ENCODE measurements around the gene FCGR1A.
"Not testable (repeated sequence)": the region's sequence is repeated elsewhere in the genome, so short reads cannot be mapped to it uniquely, and the experiment has no call there.

The FCGR1A gene

DNA sequence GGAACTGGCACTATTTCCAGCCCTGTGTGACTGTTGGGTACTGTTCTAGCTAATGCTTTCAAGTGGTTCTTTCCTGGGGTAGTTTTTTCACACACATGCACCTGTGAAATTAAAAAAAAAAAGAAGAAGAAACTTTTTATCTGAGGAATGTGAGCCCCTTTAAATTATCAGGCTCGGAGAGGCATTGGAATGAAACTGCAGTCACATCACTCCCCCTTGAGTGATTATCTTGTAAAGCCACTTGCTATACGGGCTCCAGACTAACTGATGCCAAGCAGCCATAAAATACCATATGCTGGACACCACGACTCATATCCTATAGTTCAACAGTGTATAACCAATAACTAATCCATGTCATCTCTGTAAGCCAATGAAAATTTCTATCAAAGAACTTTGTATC, 5.4 kb upstream of the FCGR1A start:
- DNase-seq (ENCODE audit: low read depth) = not testable (repeated sequence)

GRCh38 chr1:149778313-149778712, 4.2 kb upstream of the FCGR1A start:
- not testable (repeated sequence) for DNase-seq (ENCODE audit: low read depth)

- DNase-seq (ENCODE audit: low read depth) = not testable (repeated sequence)
Observed at GRCh38 chr1:149781413-149781984, 995 bp upstream of the FCGR1A start.

- DNase-seq (ENCODE audit: low read depth) = not testable (repeated sequence)
Observed at GRCh38 chr1:149783289-149783688, 795 bp downstream of the FCGR1A start.

GRCh38 chr1:149783868-149784267, 1.4 kb downstream of the FCGR1A start:
- not testable (repeated sequence) for DNase-seq (ENCODE audit: low read depth)

DNA sequence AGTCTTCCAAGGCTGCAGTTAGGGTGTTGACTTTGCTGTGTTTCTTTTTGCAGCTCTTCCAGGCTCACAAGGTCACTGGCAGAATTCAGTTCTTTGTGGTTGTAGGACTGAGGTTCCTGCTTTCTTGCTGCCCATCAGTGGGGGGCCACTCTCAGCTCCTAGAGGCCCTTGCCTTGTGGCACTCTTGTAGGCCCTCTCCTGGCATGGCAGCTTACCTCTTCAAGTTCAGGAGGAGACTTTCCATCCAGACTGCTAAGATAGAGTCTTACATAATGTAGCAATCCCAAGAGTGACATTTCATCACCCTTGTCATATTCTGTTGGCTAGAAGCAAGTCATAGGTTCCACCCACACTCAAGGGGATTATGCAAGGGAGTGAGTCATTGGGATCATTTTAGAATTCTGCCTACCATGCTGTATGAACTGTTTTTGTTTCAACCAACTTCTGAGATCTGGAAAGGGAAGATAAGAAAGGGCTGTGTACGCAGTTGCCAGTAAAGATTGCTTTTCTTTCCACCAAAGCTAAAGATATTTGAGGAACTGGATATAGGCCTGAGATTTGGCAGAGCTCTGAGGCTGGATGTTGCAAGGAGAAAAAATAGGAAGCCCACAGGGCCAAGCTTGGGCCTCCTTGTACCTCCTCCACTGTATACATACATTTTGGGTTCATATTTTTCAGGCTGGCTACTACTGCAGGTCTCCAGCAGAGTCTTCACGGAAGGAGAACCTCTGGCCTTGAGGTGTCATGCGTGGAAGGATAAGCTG, 5.4 kb downstream of the FCGR1A start:
- not testable (repeated sequence) for DNase-seq (ENCODE audit: low read depth)

DNA sequence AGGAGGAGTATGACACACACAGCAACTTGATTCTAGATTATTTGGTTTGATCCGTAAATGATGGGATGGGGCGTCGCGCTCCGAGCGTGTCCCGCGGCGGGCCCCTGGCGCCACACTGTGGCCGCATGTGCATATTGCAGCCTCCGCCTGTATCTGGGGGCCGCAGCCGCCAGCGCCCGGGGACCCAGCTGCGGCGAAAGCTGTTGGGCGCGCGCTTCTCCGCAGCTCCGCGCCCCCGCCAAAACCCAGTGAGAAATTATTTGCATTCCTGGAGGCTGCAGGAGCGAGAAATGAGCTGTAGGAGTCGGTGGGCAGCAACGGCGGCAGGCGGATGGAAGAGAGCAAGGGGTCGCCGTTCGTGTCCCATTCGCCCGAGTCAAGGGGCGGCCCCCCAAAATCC, 10.0 kb downstream of the FCGR1A start:
- DNase-seq (ENCODE audit: low read depth) = peak; percentile 34

- peak; percentile 71 for DNase-seq (ENCODE audit: low read depth)
Observed at GRCh38 chr1:149792912-149793515, 10.5 kb downstream of the FCGR1A start.

DNA sequence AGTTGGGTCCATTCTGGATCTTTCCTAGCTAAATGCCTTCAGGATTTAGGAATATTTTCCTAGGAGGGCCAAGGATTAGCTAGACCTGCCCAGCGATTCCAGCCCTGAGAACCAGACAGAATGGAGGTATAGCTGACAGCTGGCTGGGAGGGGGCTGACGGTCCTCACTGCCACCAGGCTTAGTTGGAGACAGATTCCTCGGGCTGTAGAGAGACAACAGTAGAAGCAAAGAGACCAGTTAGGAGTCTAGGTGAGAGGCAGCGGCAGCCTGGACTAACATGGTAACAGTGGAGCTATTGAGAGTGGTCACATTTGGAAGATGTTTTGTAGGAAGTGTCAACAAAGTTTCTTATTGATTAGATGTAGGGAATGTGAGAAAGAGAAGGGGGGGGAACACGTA, 11.4 kb downstream of the FCGR1A start:
- not testable (repeated sequence) for DNase-seq (ENCODE audit: low read depth)

- DNase-seq (ENCODE audit: low read depth) = not testable (repeated sequence)
Observed at GRCh38 chr1:149801628-149802027, 19.1 kb downstream of the FCGR1A start.

DNA sequence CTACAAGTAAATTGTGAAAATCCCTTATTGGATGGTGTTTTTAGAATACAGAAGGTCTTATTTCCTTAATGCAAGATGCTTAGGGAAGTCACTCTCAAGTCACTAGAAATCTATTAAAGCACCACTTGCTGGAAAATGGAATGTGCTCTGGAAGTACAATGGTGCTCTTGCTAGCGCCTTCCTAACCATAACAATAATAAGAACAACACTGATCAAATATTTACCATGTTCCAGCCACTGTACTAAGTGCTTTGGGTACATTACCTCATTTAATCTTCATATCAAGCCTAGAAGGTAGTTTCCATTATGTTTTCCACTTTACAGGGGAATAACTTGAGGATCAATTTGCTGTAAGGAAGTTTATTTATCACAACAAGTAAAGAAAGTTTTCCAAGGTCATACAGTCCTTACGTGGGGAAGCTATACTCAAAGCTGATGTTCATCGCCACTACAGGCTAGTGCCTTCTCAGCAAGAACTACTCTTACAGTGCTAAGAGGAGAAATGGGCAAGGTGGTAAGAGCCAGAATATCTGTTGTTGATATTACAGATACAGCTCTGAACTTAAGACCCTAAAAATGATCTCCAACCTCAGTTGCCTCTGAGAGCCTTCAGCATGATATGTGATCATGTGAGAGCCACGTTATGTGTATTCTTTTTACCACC, 22.1 kb downstream of the FCGR1A start:
- not testable (repeated sequence) for DNase-seq (ENCODE audit: low read depth)

DNA sequence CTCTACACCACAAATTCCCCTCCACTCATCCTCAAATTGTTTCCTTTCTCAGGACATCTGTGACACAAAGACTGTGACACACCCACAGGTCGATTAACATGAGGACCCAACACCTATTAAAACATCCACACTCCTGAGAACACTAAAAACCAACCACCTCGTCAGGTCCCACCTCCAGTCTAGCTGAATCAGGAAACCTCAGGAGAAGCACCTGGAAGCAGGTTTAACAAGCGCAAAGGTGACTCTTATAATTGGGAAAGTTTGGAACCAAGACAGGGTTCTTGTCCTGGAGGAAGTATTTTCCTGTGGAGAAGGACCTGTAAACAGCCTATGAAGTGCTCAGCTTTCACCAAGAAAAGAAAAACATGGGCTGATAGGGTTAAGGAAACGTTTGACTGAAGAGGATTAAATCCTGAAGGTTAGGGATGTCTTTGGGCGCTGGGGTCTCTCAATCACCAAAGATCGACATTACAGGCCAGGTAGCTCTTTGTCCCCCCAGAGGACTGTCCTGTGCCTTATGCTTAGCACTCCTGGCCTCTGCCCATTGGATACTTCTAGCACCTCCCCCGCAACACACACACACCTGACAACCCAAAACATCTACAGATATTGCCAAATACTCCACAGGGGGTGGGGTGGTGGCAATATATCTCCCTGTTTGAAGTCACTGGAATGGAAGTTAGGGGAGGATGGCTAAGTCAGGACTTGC, 28.4 kb downstream of the FCGR1A start:
- not testable (repeated sequence) for DNase-seq (ENCODE audit: low read depth)

GRCh38 chr1:149811514-149811889, 29.0 kb downstream of the FCGR1A start:
- not testable (repeated sequence) for DNase-seq (ENCODE audit: low read depth)

GRCh38 chr1:149811890-149812829, 29.7 kb downstream of the FCGR1A start:
- peak; percentile 75 for DNase-seq (ENCODE audit: low read depth)

DNA sequence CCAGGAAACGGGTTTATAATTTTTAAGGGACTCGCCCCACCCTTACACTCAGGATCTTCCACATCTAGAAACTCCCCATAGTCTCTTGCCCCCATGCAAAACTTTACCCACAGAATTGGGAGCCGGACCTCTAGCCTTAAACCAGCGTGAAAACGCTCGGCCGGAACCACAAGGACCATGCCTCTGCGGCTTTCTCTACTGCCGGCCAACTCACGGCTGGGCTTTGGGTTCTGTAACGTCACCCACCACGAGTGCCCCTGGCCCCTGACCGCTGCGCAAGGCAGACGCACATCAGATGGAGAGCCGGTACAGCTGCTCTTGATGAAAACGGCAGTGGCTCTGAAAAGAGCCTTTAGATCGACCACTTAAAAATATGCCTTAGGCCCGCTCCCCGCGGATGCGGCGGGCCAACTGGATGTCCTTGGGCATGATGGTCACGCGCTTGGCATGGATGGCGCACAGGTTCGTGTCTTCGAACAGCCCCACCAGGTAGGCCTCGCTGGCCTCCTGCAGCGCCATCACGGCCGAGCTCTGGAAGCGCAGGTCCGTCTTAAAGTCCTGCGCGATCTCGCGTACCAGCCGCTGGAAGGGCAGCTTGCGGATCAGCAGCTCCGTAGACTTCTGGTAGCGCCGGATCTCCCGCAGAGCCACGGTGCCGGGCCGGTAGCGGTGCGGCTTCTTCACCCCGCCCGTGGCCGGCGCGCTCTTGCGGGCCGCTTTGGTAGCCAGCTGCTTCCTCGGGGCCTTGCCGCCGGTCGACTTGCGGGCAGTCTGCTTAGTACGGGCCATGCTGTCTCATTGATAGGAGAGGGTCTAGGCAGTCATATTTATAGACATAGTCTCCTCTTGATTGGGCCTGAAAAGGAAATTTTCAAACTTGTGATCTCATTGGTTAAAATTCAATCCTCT, 30.7 kb downstream of the FCGR1A start:
- DNase-seq (ENCODE audit: low read depth) = peak; percentile 25

GRCh38 chr1:149820387-149820786, 37.9 kb downstream of the FCGR1A start:
- not testable (repeated sequence) for DNase-seq (ENCODE audit: low read depth)

- DNase-seq (ENCODE audit: low read depth) = not testable (repeated sequence)
Observed at GRCh38 chr1:149826555-149826954, 44.1 kb downstream of the FCGR1A start.

- not testable (repeated sequence) for DNase-seq (ENCODE audit: low read depth)
Observed at GRCh38 chr1:149831764-149832315, 49.3 kb downstream of the FCGR1A start.
